Neuron (in vitro differentiated cells): ENCODE measurements around the gene OXNAD1.

Source experiments
- H2AFZ ChIP-seq: one replicate; pipeline ENCODE4 v1.6.1; 2013; ENCODE audit warnings: low read depth, mild to moderate bottlenecking, inconsistent platforms, low read length, moderate library complexity
- H3K27me3 ChIP-seq: one replicate; pipeline ENCODE4 v1.6.1; 2013; ENCODE audit warnings: low read length; ENCODE audit not compliant: insufficient read depth
- H3K36me3 ChIP-seq: one replicate; pipeline ENCODE4 v1.6.1; 2013; ENCODE audit warnings: low read length; ENCODE audit not compliant: insufficient read depth
- H3K4me1 ChIP-seq: one replicate; pipeline ENCODE4 v1.6.1; 2013; ENCODE audit warnings: low read length; ENCODE audit not compliant: insufficient read depth
- H3K4me3 ChIP-seq: 2 replicates; pipeline ENCODE4 v1.5.1; 2013; ENCODE audit warnings: mild to moderate bottlenecking, low read length, moderate library complexity
- H3K9me3 ChIP-seq: one replicate; pipeline ENCODE4 v1.6.1; 2013; ENCODE audit warnings: low read length

OXNAD1 gene

DNA sequence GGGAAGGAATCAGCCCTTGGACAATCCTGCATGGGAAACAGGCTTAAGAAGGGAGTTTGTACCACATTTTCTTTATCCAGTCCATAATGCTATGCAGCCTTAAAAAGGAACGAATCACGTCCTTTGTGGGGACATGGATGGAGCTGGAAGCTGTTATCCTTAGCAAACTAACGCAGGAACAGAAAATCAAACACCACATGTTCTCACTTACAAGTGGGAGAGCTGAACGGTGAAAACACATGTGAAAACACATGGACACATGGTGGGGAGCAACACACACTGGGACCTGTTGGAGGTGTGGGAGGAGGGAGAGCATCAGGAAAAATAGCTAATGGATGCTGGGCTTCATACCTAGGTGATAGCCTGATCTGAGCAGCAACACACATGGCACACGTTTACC, 70.3 kb downstream of the OXNAD1 start:
- no peaks in the 10 kb centered on the region for H3K27me3 ChIP-seq
- H3K36me3 ChIP-seq = no peaks in the 10 kb centered on the region
- H2AFZ ChIP-seq = no peak overlapping the region
- H3K4me3 ChIP-seq = no peak overlapping the region
- H3K4me1 ChIP-seq = peaks cover 28% of the 10 kb centered on the region
- H3K9me3 ChIP-seq = peaks cover 2% of the 10 kb centered on the region

DNA sequence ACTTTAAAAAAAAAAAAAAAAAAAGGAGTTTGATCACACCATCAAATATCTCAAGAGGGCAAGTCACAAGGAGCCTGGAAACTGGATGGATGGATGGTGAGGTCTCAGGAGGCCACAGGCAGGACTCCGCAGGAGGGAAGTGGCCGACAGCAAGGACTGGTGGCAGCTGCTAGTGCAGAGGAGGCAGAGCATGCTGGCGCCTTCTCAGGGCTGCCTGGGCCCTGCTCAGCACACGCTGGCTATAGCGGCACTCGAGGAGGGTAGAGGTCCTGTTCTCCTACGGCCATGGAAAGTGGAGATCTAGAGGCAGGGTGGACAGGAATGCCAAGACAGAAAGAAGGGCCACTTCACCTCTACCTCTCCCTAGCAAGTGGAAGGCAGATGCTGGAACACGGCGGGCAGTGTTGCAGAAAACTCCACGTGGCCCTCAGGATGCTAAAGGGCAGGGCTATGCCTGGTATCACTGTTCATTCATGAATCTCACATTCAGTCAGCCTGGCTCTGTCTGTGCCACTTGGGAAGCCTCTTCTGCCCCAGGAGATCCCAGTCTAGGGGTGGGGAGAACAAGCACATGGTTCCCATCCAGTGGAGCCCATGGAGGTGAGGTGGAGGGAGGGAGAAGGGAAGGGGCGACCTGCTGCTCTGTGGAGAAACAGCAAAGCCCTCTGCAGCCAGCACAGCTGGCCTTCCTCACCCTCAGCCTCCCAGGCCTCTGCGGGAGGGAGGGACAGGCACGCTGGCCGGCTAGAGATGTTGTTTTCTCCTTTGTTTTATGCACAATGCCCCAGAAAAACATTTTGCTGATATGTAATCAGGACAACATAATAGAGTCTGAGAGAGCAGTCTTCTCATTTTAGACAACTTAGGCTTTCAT, 71.0 kb downstream of the OXNAD1 start:
- peaks cover 21% of the 10 kb centered on the region for H3K4me1 ChIP-seq
- peaks cover 2% of the 10 kb centered on the region for H3K9me3 ChIP-seq
- no peaks in the 10 kb centered on the region for H3K27me3 ChIP-seq
- no peak overlapping the region for H3K4me3 ChIP-seq
- no peaks in the 10 kb centered on the region for H3K36me3 ChIP-seq
- no peak overlapping the region for H2AFZ ChIP-seq

DNA sequence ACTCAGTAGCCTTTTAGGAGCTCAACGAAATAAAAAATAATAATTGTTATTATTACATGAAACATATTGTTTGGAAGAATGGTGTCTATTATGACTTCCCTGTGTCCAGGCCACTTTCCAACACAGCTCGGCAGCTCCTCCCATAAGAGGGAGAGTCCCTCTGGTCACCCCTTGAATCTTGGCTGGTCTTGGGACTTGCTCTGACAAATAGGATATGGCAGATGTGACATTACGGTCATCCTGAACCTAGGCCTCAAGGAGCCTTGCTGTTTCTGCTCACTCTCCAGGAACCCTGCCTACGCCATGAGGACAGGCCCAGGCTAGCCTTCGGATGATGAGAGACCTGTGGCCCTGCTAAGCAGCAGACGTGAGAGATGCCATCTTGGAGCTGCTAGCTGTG, 71.8 kb downstream of the OXNAD1 start:
- Histone ChIP-seq H3K4me1 (peaks cover 21% of the 10 kb centered on the region), H3K9me3 (peaks cover 2% of the 10 kb centered on the region), H3K27me3 (no peaks in the 10 kb centered on the region), H3K4me3 (no peak overlapping the region), H2AFZ (no peak overlapping the region), H3K36me3 (no peaks in the 10 kb centered on the region)

DNA sequence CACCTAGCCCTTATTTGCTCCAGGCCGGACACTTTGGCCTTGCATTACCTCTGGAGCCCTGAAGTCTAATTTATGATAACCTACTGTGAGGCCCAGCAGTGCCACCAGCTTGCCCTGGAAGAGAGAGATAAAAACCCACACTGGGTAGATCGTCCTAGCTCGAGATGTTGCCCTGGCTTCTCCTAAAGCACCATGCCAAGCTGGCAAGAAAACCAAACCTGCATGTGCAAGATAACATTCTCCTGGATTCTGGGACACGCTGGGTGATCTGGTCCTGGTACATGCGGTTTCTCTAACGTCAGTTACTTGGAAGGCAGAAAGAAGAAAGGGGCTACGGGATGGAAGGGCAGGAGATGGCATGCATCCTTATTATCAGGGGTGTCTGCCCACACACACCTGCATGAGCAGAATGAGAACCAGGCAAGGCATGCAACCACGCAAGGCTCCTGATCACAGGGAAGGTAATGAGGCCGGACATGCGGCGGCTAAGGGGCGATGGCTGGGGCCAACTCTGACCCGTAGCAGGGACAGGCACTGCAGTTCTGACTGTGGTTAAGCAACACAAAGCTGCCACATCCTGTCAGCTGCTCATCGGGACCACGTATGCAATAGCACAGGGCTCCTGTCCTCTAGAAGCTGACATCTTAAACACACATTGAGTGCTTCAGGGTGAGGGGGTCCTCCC, 73.0 kb downstream of the OXNAD1 start:
- Histone ChIP-seq H3K27me3 (no peaks in the 10 kb centered on the region), H3K36me3 (no peaks in the 10 kb centered on the region), H3K9me3 (peaks cover 2% of the 10 kb centered on the region), H3K4me1 (peaks cover 14% of the 10 kb centered on the region), H2AFZ (no peak overlapping the region), H3K4me3 (no peak overlapping the region)

DNA sequence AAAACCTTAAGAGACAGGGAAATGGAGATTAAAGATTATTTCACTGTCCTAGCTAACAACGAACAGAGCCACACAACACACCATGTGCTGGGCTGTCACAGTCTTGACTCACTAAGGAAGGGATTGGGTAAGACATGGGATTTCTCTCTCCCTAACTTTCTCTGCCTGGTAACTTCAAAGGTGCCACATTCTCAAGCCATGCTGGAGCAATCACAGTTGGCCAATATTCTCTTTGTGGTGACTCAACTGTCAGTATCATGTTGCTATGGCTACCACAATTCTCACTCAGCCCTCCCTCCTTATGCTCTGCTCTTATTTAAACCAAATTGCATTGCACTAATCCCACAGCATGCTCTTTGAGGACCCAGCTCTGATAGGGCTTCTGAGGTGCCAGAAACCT, 74.0 kb downstream of the OXNAD1 start:
- peaks cover 2% of the 10 kb centered on the region for H3K9me3 ChIP-seq
- H3K27me3 ChIP-seq = no peaks in the 10 kb centered on the region
- H3K36me3 ChIP-seq = no peaks in the 10 kb centered on the region
- H2AFZ ChIP-seq = no peak overlapping the region
- no peak overlapping the region for H3K4me3 ChIP-seq
- peaks cover 6% of the 10 kb centered on the region for H3K4me1 ChIP-seq

DNA sequence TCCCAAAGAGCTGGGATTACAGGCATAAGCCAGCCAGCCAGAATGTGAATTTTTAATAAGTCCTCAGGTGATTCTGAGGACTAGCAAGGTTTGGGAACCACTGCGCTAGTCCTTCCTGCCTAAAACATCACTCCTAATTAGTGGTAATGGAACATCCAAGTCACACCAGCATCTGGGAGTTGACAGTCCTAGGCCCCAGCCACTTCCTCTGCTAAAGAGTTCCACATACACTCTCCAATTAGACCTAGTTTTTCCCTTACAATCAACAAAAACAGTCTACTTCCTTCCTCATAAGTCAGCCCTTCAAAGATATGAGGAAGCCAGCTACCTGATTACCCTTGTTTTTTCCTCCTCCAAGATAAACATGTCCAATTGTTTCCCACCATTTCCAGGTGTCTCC, 78.1 kb downstream of the OXNAD1 start:
- no peaks in the 10 kb centered on the region for H3K36me3 ChIP-seq
- no peak overlapping the region for H2AFZ ChIP-seq
- H3K9me3 ChIP-seq = no peaks in the 10 kb centered on the region
- no peak overlapping the region for H3K4me3 ChIP-seq
- H3K4me1 ChIP-seq = peaks cover 14% of the 10 kb centered on the region
- no peaks in the 10 kb centered on the region for H3K27me3 ChIP-seq

DNA sequence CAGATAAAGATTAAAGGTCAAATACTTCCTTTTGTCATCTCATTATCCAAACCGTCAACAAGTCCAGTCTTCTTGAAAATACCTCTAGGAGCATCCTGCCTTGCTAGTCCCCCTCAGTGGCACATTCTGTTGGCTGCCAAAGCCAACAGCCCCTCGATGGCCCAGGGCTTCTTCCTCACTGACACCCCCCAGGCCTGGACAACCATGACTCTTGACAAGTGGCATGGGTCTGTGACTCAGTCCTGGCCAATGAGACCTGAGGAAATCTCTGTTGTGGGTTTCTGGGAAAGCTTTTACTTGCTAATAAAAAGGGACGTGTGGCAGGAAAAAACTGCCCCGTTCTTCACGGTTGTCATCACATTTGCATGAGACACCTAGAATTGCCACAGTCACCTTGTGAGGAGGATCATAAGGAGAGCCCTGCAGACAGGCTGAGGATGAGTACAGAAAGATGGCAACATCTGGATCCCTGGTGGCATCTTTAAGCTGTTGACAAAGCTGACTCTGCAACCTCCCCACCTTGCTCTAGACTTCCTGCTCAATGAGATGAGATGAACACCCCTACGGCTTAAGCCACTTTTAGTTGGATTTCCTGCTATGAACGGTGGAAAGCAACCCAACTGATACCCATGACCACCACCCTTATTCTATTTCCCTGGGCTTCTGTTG, 81.5 kb downstream of the OXNAD1 start:
- no peaks in the 10 kb centered on the region for H3K27me3 ChIP-seq
- H3K4me1 ChIP-seq = peaks cover 7% of the 10 kb centered on the region
- H3K36me3 ChIP-seq = peaks cover 5% of the 10 kb centered on the region
- no peak overlapping the region for H2AFZ ChIP-seq
- no peaks in the 10 kb centered on the region for H3K9me3 ChIP-seq
- H3K4me3 ChIP-seq = no peak overlapping the region

DNA sequence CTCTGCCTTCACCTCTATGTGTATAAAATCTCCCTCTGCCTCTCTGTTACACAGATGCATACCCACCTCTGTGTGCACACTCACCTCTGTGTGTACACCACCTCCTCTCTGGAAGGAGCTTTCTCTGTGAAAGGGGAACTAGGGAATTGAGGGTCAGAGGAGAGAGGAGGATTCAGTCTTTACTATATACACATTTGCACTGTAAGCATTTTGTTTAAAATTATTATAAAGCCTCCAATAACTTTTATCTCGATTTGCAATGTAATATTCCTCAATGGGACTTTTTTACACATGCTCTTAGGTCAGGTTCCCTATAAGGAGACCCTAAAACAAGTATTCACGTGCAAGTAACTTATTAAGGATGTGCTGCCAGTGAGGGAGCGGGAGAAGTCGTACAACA, 82.5 kb downstream of the OXNAD1 start:
- H3K36me3 ChIP-seq = peaks cover 5% of the 10 kb centered on the region
- H3K27me3 ChIP-seq = no peaks in the 10 kb centered on the region
- no peaks in the 10 kb centered on the region for H3K9me3 ChIP-seq
- H3K4me1 ChIP-seq = peaks cover 7% of the 10 kb centered on the region
- no peak overlapping the region for H3K4me3 ChIP-seq
- no peak overlapping the region for H2AFZ ChIP-seq

DNA sequence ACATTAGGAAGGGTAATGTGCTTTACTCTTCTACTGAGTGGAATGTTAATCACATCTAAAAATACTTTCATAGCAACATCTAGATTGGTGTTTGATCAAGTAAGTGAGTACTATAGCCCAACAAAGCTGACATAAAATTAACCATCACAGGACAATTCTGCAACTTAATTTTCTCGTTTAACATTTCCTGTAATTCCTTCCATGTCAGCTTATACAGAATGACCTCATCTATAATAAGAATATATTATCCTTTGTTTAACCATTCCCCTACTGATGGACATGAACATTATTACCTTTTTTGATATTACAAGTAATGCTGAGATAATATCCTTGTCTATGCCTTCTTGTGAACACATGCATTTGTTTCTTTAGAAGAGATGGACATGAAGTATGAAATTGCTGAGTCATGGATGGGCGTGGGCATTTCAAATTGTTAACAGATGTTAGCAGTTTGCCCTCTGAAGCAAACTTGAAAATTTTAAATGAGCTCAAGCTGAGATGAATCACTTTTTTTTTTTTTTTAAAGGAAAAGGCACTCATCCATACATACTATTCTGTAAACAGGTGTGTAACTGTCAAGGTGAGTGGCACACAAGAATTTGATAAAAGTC, 85.1 kb downstream of the OXNAD1 start:
- no peak overlapping the region for H2AFZ ChIP-seq
- no peak overlapping the region for H3K4me3 ChIP-seq
- H3K9me3 ChIP-seq = no peaks in the 10 kb centered on the region
- peaks cover 9% of the 10 kb centered on the region for H3K4me1 ChIP-seq
- peaks cover 5% of the 10 kb centered on the region for H3K36me3 ChIP-seq
- no peaks in the 10 kb centered on the region for H3K27me3 ChIP-seq

DNA sequence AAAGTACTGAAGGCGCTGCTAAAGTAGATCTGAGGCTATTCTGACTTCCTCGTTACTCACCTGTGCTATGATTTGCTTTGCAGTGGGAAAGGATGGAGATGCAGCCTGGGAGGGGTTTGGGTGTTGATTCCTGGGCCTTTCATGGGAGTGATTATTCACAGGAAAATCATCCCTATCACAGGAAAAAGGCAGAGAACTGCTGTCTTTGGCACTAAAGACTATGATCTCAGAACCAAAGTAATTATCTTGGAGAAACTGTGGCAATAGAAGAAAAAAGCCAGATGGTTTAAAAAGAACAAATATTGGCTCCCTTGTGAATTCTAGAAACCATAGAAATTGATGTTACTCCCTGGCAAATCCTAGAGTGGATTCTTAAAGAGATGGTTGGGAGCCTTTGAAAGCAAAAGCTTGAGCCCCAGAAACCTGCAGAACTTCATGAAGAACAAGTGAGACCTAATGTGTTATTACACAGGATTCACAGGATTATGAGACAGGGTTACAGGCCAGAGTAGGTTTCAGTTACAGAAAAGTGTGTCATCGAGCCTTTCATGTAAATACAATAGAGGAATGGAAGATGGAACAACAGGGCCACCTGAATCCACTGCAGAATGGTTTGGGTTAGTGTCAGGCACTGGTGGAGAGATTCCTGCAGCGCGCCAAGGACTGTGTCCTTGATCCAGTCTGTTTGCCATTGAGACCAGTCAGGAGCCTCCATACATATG, 85.7 kb downstream of the OXNAD1 start:
- H3K4me1 ChIP-seq = peaks cover 5% of the 10 kb centered on the region
- H3K27me3 ChIP-seq = no peaks in the 10 kb centered on the region
- H2AFZ ChIP-seq = no peak overlapping the region
- H3K4me3 ChIP-seq = no peak overlapping the region
- peaks cover 5% of the 10 kb centered on the region for H3K36me3 ChIP-seq
- H3K9me3 ChIP-seq = no peaks in the 10 kb centered on the region

DNA sequence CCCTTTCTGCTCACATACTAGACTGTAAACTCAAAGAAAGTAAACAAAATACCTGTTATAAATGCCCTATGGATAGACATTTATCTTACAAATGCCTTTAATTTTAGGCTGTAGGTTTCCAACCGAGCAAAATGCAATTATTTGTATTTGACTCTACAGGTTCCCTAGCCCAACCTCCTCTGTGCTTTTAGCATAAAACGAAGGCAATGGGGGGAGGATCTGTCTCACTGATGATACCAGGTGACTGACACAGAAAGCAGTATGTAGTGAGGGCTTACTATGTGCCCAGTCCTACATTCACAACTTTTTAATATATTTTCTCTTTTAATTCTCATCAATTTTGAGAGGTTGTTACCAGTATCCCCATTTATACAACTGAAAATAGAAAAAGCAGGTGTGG, 87.4 kb downstream of the OXNAD1 start:
- no peaks in the 10 kb centered on the region for H3K9me3 ChIP-seq
- H3K4me1 ChIP-seq = peaks cover 9% of the 10 kb centered on the region
- H3K36me3 ChIP-seq = peaks cover 5% of the 10 kb centered on the region
- no peak overlapping the region for H3K4me3 ChIP-seq
- no peaks in the 10 kb centered on the region for H3K27me3 ChIP-seq
- no peak overlapping the region for H2AFZ ChIP-seq

DNA sequence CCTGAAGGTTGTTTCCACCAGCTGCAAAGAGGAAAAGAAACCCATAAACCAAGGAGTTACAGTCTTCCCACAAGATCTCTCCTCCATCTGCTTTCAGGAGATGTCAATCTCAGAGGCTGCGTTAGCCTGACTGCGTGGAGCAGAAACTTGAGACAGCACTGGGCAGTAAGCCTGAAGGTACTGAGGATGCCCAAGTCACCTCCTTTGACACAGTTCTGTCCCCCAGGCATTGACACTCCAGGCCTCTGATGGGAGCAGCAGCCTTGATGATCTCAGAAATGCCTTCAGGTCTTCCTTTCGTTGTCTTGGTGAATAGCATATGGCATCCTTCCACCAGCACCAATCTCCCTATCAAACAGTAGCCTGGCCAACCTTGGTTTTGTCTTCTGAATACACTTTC, 89.3 kb downstream of the OXNAD1 start:
- Histone ChIP-seq H3K4me1 (peaks cover 20% of the 10 kb centered on the region), H2AFZ (no peak overlapping the region), H3K36me3 (peaks cover under 1% of the 10 kb centered on the region), H3K27me3 (no peaks in the 10 kb centered on the region), H3K4me3 (no peak overlapping the region), H3K9me3 (no peaks in the 10 kb centered on the region)
